ENCODE results near the gene SLC22A23. TPM values are rescaled to one million over a fixed set of nuclear protein-coding genes. Genes with fewer than 3 reads are reported as not detected.

Gene SLC22A23
- total RNA-seq, 1 donor from 2014 or later = 0.95 TPM

- no peak for DNase-seq
- TF ChIP-seq CTCF (IDR thresholded peaks at IDR 0.05) = no peak
- Mint-ChIP-seq H3K4me1 (peaks cover 3% of the 10 kb centered on the region), H3K36me3 (ENCODE audit: low read depth) (no peaks in the 10 kb centered on the region), H3K27ac (no peak overlapping the region), H3K9me3 (no peaks in the 10 kb centered on the region), H3K27me3 (peaks cover 19% of the 10 kb centered on the region), H3K4me3 (no peak overlapping the region)
- intact Hi-C loops (cut with micrococcal nuclease) = no loop called here
- ChIA-PET CTCF (no interaction called here), POLR2A (interaction anchor here (0.8 kb wide), 1 partner anchor 10 kb away, joined by 3 read pairs; no protein-coding TSS in a partner anchor)
- no peak for ATAC-seq (ENCODE audit: low read depth)
Observed at GRCh38 chr6:3346476-3346875, 110.4 kb downstream of the SLC22A23 start.

GRCh38 chr6:3345836-3346235, 111.0 kb downstream of the SLC22A23 start:
- ChIA-PET CTCF (no interaction called here), POLR2A (interaction anchor here (0.8 kb wide), 1 partner anchor 11 kb away, joined by 3 read pairs; no protein-coding TSS in a partner anchor)
- H3K27ac Mint-ChIP-seq = no peak overlapping the region
- intact Hi-C loops (cut with micrococcal nuclease) = no loop called here
- no peaks in the 10 kb centered on the region for H3K9me3 Mint-ChIP-seq
- H3K36me3 Mint-ChIP-seq (ENCODE audit: low read depth) = no peaks in the 10 kb centered on the region
- ATAC-seq (ENCODE audit: low read depth) (no peak), DNase-seq (no peak)
- H3K27me3 Mint-ChIP-seq = peaks cover 19% of the 10 kb centered on the region
- peaks cover 3% of the 10 kb centered on the region for H3K4me1 Mint-ChIP-seq
- TF ChIP-seq CTCF (IDR thresholded peaks at IDR 0.05) = no peak
- no peak overlapping the region for H3K4me3 Mint-ChIP-seq

GRCh38 chr6:3343089-3343883, 113.6 kb downstream of the SLC22A23 start:
- no peaks in the 10 kb centered on the region for H3K36me3 Mint-ChIP-seq (ENCODE audit: low read depth)
- DNase-seq (no peak), ATAC-seq (ENCODE audit: low read depth) (no peak)
- no peak overlapping the region for H3K27ac Mint-ChIP-seq
- H3K27me3 Mint-ChIP-seq = peaks cover 10% of the 10 kb centered on the region
- intact Hi-C loops (cut with micrococcal nuclease) = no loop called here
- H3K4me3 Mint-ChIP-seq = no peak overlapping the region
- CTCF ChIA-PET = no interaction called here
- H3K9me3 Mint-ChIP-seq = no peaks in the 10 kb centered on the region
- H3K4me1 Mint-ChIP-seq = peaks cover 5% of the 10 kb centered on the region
- POLR2A ChIA-PET = no interaction called here
- TF ChIP-seq CTCF (IDR thresholded peaks at IDR 0.05) = no peak

GRCh38 chr6:3341467-3341866, 115.4 kb downstream of the SLC22A23 start:
- POLR2A ChIA-PET = no interaction called here
- ATAC-seq (ENCODE audit: low read depth) (no peak), DNase-seq (no peak)
- peaks cover 5% of the 10 kb centered on the region for H3K27me3 Mint-ChIP-seq
- no peaks in the 10 kb centered on the region for H3K9me3 Mint-ChIP-seq
- no peak for TF ChIP-seq CTCF (IDR thresholded peaks at IDR 0.05)
- CTCF ChIA-PET = no interaction called here
- no peak overlapping the region for H3K4me3 Mint-ChIP-seq
- no peaks in the 10 kb centered on the region for H3K36me3 Mint-ChIP-seq (ENCODE audit: low read depth)
- H3K27ac Mint-ChIP-seq = no peak overlapping the region
- peaks cover 15% of the 10 kb centered on the region for H3K4me1 Mint-ChIP-seq
- intact Hi-C loops (cut with micrococcal nuclease) = no loop called here

GRCh38 chr6:3340894-3341293, 116.0 kb downstream of the SLC22A23 start:
- H3K36me3 Mint-ChIP-seq (ENCODE audit: low read depth) = no peaks in the 10 kb centered on the region
- POLR2A ChIA-PET = no interaction called here
- CTCF ChIA-PET = no interaction called here
- H3K27ac Mint-ChIP-seq = no peak overlapping the region
- no peak for TF ChIP-seq CTCF (IDR thresholded peaks at IDR 0.05)
- ATAC-seq (ENCODE audit: low read depth) = no peak
- H3K4me3 Mint-ChIP-seq = no peak overlapping the region
- H3K9me3 Mint-ChIP-seq = no peaks in the 10 kb centered on the region
- intact Hi-C loops (cut with micrococcal nuclease) = no loop called here
- no peak for DNase-seq
- peaks cover 5% of the 10 kb centered on the region for H3K27me3 Mint-ChIP-seq
- peaks cover 15% of the 10 kb centered on the region for H3K4me1 Mint-ChIP-seq

All from activated B cell treated with CpG ODN at 0.5 μM for 24 hours (primary cell).